CD14-positive monocyte (primary cell): ENCODE results near the gene UVRAG. TPM values are rescaled to one million over a fixed set of nuclear protein-coding genes. Genes with fewer than 3 reads are reported as not detected.
A peak's percentile ranks its signal among the peaks of the same experiment; 100 is the strongest.

Source experiments
- DNase-seq, 3 donors: peaks; one replicate each; pipeline ENCODE4 v3.0.0-alpha.2; 2011 to 2022
- H2AFZ ChIP-seq: 2 replicates; pipeline ENCODE4 v1.6.0; 2012; ENCODE audit warnings: mild to moderate bottlenecking, low read depth, low read length, inconsistent platforms; ENCODE audit not compliant: insufficient read depth, poor library complexity, severe bottlenecking
- H3K27ac ChIP-seq, 2 donors: 1 replicate in 1 of 2; 2 replicates in 1 of 2; pipeline ENCODE4 v1.5.1; 2012 to 2013; ENCODE audit warnings: low read length in 2 of 2, control low read depth in 1 of 2, inconsistent platforms in 1 of 2, low read depth in 1 of 2, mild to moderate bottlenecking in 1 of 2
- H3K27me3 ChIP-seq, 2 donors: one replicate each; pipeline versions ENCODE4 v1.6.0 to v1.6.1; 2011 to 2013; ENCODE audit warnings: low read length in 2 of 2; ENCODE audit not compliant: control insufficient read depth in 2 of 2, insufficient read depth in 2 of 2
- H3K36me3 ChIP-seq, 2 donors: replicated peaks in 1 of 2; 1 replicate in 1 of 2; 2 replicates in 1 of 2; pipeline versions ENCODE4 v1.5.1 to v1.6.1; 2012 to 2013; ENCODE audit warnings: low read length in 2 of 2, control low read depth in 1 of 2, inconsistent platforms in 1 of 2, mild to moderate bottlenecking in 1 of 2; ENCODE audit not compliant: insufficient read depth in 2 of 2, control insufficient read depth in 1 of 2
- H3K4me1 ChIP-seq, 2 donors: 1 replicate in 1 of 2; 2 replicates in 1 of 2; pipeline versions ENCODE4 v1.5.1 to v1.6.1; 2012 to 2013; ENCODE audit warnings: low read length in 2 of 2, control low read depth in 1 of 2, inconsistent platforms in 1 of 2, mild to moderate bottlenecking in 1 of 2, moderate library complexity in 1 of 2; ENCODE audit not compliant: insufficient read depth in 2 of 2, control insufficient read depth in 1 of 2
- H3K4me2 ChIP-seq: replicated peaks from 2 replicates; pipeline ENCODE3; 2012; ENCODE audit warnings: low read length, moderate library complexity, mild to moderate bottlenecking; ENCODE audit not compliant: poor library complexity, severe bottlenecking; ENCODE audit errors: extremely low read depth
- H3K4me3 ChIP-seq, 3 experiments: fragments of 200-600 bp in 1 of 3; sonication (generic) in 1 of 3; replicated peaks in 1 of 3; 1 replicate in 2 of 3; 2 replicates in 1 of 3; pipeline ENCODE4 v1.5.1; 2011 to 2013; ENCODE audit warnings: low read length in 3 of 3, mild to moderate bottlenecking in 3 of 3, control low read depth in 2 of 3, low read depth in 2 of 3, inconsistent platforms in 1 of 3, moderate library complexity in 1 of 3
- H3K79me2 ChIP-seq: 2 replicates; pipeline ENCODE4 v1.6.0; 2012; ENCODE audit warnings: mild to moderate bottlenecking, control low read depth, inconsistent platforms, low read length, moderate library complexity; ENCODE audit not compliant: insufficient read depth
- H3K9ac ChIP-seq: 2 replicates; pipeline ENCODE4 v1.6.0; 2017; ENCODE audit warnings: low read length, mild to moderate bottlenecking; ENCODE audit not compliant: insufficient read depth, poor library complexity, severe bottlenecking
- H3K9me3 ChIP-seq, 2 donors: replicated peaks in 1 of 2; 1 replicate in 1 of 2; 2 replicates in 1 of 2; pipeline versions ENCODE4 v1.5.1 to v1.6.1; 2012 to 2013; ENCODE audit warnings: low read length in 2 of 2, control low read depth in 1 of 2; ENCODE audit not compliant: control insufficient read depth in 1 of 2, insufficient read depth in 1 of 2
- H4K20me1 ChIP-seq: 2 replicates; pipeline ENCODE4 v1.6.0; 2012; ENCODE audit warnings: mild to moderate bottlenecking, low read length, control low read depth, moderate library complexity; ENCODE audit not compliant: insufficient read depth
- H3K27ac Mint-ChIP-seq, 7 donors: one replicate each; pipeline ENCODE4 v1.8.0; 2020; ENCODE audit warnings: mild to moderate bottlenecking in 7 of 7, mixed read lengths in 7 of 7, moderate library complexity in 6 of 7, inconsistent platforms in 2 of 7
- H3K27me3 Mint-ChIP-seq, 3 donors: one replicate each; pipeline ENCODE4 v1.8.0; 2021 to 2022; ENCODE audit warnings: low read depth in 3 of 3, mild to moderate bottlenecking in 3 of 3, mixed read lengths in 3 of 3, moderate library complexity in 3 of 3, inconsistent platforms in 1 of 3
- H3K36me3 Mint-ChIP-seq, 2 donors: one replicate each; pipeline ENCODE4 v1.8.0; 2020; ENCODE audit warnings: mixed read lengths in 2 of 2, inconsistent platforms in 1 of 2, mild to moderate bottlenecking in 1 of 2
- H3K4me1 Mint-ChIP-seq: one replicate; pipeline ENCODE4 v1.8.0; 2020; ENCODE audit warnings: mild to moderate bottlenecking, mixed read lengths
- H3K4me3 Mint-ChIP-seq, 2 donors: one replicate each; pipeline ENCODE4 v1.8.0; 2020; ENCODE audit warnings: mild to moderate bottlenecking in 2 of 2, mixed read lengths in 2 of 2, moderate library complexity in 1 of 2
- H3K9me3 Mint-ChIP-seq, 7 donors: one replicate each; pipeline ENCODE4 v1.8.0; 2020 to 2022; ENCODE audit warnings: mixed read lengths in 7 of 7, mild to moderate bottlenecking in 6 of 7, moderate library complexity in 6 of 7, inconsistent platforms in 2 of 7
- CTCF ChIP-seq: fragments of 200-600 bp; IDR thresholded peaks from one replicate; pipeline ENCODE4 v1.8.0; 2022; ENCODE audit warnings: antibody characterized with exemption, mild to moderate bottlenecking
- WGBS: methylation state at CpG from one replicate; pipeline ENCODE4 v1.1.5; 2013; ENCODE audit warnings: missing lambda C conversion rate; ENCODE audit not compliant: insufficient coverage; 5-methylcytosine and 5-hydroxymethylcytosine counted together
- intact Hi-C, 2 donors: fragments of 100-400 bp; cut with micrococcal nuclease; formaldehyde crosslinking; loops; one replicate each; pipeline versions ENCODE4 v1.15.0 to v1.15.1; 2023
- polyA plus RNA-seq, 3 donors: library from polyadenylated mRNA; depleted of rRNA in 1 of 3; unstranded in 2 of 3; stranded (reverse) in 1 of 3; fragments of 300-500 nt in 2 of 3; fragments of >200 nt in 1 of 3; fragmentation: Illumina TruSeq in 2 of 3; gene quantifications; 1 replicate in 2 of 3; 2 replicates in 1 of 3; pipeline ENCODE4 v1.2.3, GENCODE V29; 2012 to 2021

Gene UVRAG
- polyA plus RNA-seq, 3 donors = 13.7 to 20.5 (median 20.0) TPM

DNA sequence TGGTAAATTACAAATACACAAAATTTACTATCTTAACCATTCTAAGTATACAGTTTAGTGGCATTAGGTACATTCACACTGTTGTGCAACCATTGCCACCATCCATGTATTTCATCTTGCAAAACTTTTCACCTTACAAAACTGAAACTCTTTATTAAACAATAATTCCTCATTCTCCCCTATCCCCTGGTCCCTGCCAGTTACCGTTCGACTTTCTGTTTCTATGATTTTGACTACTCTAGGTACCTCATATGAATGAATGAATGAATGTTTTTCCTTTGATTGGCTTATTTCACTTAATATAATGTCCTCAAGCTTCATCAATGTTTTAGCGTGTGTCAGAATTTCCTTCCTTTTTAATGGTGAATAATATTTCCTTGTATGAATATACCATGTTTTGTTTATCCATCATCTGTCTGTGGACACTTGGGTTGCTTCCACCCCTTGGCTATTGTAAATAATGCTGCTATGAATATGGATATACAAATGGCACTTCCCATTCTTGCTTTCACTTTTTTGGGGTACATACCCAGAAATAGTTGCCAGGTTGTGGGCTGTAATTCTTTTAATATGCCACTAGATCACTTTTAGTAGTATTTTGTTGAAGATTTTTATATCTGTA lies 93.0 kb downstream of the UVRAG start:
- no CpG with 5 or more reads among the region's 3 CpGs for WGBS
- peak overlapping the region in 1 of 3 experiments; percentile 5 for H3K4me3 ChIP-seq
- H3K9ac ChIP-seq = no peak overlapping the region
- peaks cover 83% of the 10 kb centered on the region for H3K79me2 ChIP-seq
- Mint-ChIP-seq H3K27me3 (no peaks in the 10 kb centered on the region), H3K9me3 (peaks cover 0 to 3% (median 0%) of the 10 kb centered on the region in 7 donors), H3K36me3 (peaks cover 19 to 24% of the 10 kb centered on the region in 2 donors), H3K4me1 (peaks cover 25% of the 10 kb centered on the region), H3K4me3 (peak overlapping the region in 1 of 2 donors; percentile 67), H3K27ac (peak overlapping the region in 1 of 7 donors; percentile 18)
- no peaks in the 10 kb centered on the region for H3K9me3 ChIP-seq
- intact Hi-C loops = no loop called here
- peaks cover 13 to 16% of the 10 kb centered on the region in 2 donors for H3K4me1 ChIP-seq
- TF ChIP-seq CTCF = no peak
- peaks cover 9 to 36% of the 10 kb centered on the region in 2 donors for H3K36me3 ChIP-seq
- H2AFZ ChIP-seq = no peak overlapping the region
- H3K4me2 ChIP-seq = peak overlapping the region; percentile 1
- DNase-seq = peak in 1 of 3 donors; percentile 7
- no peaks in the 10 kb centered on the region for H3K27me3 ChIP-seq
- peak overlapping the region in 1 of 2 donors; percentile 21 for H3K27ac ChIP-seq
- peaks cover 87% of the 10 kb centered on the region for H4K20me1 ChIP-seq

DNA sequence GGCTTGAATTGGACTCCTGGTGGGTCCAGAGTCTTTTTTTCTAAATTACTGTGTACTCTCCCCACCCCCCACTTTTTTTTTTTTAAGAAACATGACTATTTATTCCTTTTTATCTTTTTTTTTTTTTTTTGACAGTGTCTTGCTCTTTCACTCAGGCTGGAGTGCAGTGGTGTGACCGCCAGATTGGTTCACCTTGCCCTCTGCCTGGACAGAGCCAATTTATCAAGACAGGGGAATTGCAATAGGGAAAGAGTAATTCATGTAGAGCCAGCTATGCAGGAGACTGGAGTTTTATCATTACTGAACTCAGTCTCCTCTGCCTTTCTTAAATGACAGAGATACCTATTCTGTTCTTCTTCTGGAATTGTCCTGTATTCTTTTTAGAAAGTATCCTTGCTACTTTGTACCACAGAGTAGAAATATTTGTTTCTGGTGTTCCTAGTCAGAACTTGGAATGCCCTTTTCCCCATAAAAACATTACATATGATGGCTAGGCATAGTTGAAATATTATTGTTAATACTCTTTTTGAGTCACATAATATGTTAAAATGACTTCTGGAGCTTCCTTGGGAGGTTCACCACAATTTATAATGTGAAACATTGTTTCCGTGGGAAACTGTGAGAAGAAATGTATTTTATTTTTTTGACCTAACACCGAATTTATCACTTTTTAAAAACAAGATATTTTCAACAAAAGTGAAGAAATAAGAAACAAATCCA lies 95.6 kb downstream of the UVRAG start:
- DNase-seq = no peak

More for the DNA sequence above, 95.6 kb downstream of the UVRAG start:
- Histone ChIP-seq H2AFZ (no peak overlapping the region), H3K9me3 (no peaks in the 10 kb centered on the region), H3K27ac (no peak overlapping the region), H3K36me3 (peaks cover 18 to 40% of the 10 kb centered on the region in 2 donors), H3K27me3 (no peaks in the 10 kb centered on the region), H3K79me2 (peaks cover 71% of the 10 kb centered on the region), H3K4me1 (peaks cover 13 to 16% of the 10 kb centered on the region in 2 donors), H3K4me3 (no peak overlapping the region), H3K4me2 (no peak overlapping the region), H4K20me1 (peaks cover 81% of the 10 kb centered on the region), H3K9ac (no peak overlapping the region)
- intact Hi-C loops = no loop called here
- H3K36me3 Mint-ChIP-seq = peaks cover 29 to 42% of the 10 kb centered on the region in 2 donors
- peaks cover 0 to 3% (median 0%) of the 10 kb centered on the region in 7 donors for H3K9me3 Mint-ChIP-seq
- no peak overlapping the region for H3K4me3 Mint-ChIP-seq
- no peak overlapping the region for H3K27ac Mint-ChIP-seq
- WGBS = 100% methylated on average over 1 of the region's 3 CpGs
- peaks cover 25% of the 10 kb centered on the region for H3K4me1 Mint-ChIP-seq
- no peak for TF ChIP-seq CTCF
- H3K27me3 Mint-ChIP-seq = no peaks in the 10 kb centered on the region
